HG02870 (cell line): ENCODE results near the gene FASLG.
"Not testable (repeated sequence)": the region's sequence is repeated elsewhere in the genome, so short reads cannot be mapped to it uniquely, and the experiment has no call there.

ENCODE experiments used
- ATAC-seq: cut with Tn5 transposase; IDR thresholded peaks from one replicate; pipeline ENCODE4 v1.9.1; 2021; ENCODE audit warnings: mild to moderate bottlenecking, moderate library complexity; ENCODE audit not compliant: unreplicated experiment

Gene FASLG

DNA sequence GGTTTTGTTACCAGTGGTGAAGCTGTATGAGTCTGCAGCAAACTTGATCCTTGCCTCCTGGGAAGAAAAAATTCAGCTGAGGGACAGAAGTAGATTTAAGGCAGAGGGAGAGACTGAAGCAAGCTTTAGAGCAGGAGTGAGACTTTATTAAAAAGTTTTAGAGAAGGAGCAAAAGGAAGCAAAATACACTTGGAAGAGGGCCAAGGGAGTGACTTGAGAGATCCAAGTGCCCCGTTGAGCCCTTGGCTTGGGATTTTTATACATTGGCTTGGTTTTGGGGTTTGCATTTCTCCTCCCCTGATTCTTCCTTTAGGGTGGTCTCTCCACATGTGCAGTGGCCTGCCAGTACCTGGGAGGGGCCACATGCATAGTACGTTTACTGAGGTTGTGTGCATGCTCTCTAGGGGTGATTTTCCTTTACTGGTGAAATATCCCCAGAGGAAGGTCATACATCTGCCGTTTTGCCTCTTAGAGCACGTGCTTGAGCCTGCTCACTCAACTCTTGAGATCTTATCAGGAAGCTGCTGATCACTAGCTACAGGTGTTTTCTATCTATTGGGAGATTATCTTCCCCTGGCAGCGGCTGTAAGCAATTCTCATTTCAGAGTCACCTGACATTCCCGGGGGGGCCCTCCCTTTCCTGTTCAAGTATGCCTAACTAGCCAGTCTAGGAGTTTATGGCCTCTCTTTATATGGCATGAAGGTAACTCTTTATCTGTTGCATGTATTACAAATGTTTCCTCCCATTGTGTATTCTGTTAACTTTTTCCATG, 20.3 kb downstream of the FASLG start:
- no peak for ATAC-seq

- no peak for ATAC-seq
Measured at GRCh38 chr1:172680244-172680643, 21.3 kb downstream of the FASLG start.

DNA sequence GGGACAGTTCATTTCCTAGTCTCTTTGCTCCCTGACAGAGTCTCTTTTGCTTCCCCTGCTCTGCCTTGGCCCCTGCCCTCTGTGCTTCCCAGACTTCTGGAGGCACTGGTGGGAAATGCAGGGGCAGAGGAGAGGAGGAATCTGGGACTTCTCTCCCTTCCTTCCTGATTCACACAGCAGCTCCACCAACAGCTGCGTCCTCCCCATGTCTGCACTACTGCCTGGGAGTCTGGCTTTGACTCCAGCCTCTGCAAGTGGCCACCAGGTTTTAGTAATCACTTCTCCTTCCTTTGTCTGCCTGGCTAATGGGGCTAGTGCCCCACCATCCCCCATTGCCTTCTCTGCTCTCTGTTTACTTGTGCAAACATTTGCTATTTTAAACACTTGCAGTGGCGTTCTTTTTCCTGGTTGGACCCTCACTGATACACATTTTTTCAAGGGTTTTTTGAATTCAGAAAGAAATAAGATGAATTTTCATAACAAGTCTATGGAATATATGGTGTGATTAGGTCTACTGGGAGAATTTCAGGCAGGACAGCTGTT, 21.9 kb downstream of the FASLG start:
- no peak for ATAC-seq

DNA sequence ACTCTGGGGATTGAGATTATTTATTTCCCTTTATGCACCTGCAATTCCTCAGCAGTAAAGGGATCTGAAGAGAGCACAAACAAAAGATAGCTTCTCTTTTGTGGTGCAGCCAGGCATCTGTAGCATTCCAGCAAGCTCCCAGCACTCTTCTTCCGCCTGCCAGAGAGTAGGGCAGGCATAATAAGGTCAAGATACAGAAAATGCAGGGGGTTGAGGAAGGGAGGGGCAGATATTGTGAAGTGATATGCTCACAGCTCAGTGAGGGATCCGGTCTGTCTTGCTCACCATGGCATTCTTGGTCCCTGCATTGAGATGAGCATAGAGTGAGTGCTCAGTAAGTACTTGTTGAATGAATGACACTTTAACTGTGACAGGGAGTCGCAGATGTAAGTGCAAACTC, 23.9 kb downstream of the FASLG start:
- ATAC-seq, result no peak

DNA sequence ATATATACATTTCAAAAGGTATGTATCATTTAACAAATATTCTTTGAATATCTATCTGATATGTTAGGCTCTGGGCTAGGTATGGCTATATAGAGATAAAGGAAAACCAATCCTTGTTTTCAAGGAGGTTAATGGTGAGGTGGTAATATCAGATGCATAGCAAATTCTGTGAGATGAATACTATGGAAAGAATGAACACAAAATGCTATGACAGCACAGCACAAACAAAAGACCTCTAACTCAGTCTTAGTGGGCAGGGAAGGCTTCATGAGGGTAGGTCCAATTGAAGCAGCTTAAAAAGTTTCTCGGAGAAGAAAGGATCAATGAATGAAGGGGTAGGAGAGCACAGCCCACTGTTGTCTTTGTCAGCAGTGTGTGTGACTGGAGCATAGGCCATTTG, 27.2 kb downstream of the FASLG start:
- no peak for ATAC-seq

DNA sequence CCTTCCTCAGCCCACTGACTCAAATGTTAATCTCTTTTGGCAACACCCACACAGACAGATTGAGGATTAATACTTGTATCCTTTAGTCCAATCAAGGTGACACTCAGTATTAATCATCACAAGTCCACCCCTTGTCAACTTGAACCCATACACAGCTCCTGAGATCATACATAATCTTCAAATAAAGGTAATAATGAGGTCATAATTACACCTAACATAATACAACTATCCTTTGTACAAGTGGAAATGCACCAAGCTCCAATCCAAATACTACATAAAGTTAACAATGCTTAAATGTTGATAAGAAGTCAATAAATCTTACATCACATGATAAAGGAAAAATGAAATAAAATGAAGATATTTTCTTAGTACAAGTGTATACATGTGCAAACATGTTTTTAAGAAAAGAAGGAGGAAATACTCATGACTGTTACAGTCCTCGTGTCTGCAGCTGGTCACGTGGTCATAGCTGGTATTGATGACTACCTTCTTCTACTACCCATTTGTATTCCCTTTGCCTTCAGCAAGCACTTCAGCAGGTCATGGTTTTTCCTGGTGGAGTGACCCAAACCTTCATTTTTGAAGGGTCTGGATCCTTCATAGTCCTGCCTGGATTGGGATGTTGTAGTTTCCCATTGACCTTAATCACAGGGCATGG, 29.7 kb downstream of the FASLG start:
- ATAC-seq, result not testable (repeated sequence)

DNA sequence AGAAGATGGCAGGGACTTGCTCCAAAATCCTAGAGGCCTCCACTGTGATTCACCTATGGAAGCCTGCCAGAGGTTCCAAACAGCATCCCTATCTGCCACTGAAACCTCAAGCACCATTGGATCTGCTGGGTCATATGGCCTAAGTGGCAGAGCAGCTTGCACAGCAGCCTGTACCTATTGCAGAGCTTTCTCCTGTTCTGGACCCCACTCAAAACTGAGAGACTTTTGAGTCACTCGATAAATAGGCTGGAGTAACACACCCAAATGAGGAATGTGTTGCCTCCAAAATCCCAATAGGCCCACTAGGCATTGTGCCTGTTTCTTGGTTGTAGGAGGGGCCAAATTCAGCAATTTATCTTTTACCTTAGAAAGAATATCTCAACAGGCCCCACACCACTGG, 32.0 kb downstream of the FASLG start:
- not testable (repeated sequence) for ATAC-seq

- no peak for ATAC-seq
Measured at GRCh38 chr1:172697534-172698002, 38.7 kb downstream of the FASLG start.

GRCh38 chr1:172698224-172698623, 39.3 kb downstream of the FASLG start:
- no peak for ATAC-seq

DNA sequence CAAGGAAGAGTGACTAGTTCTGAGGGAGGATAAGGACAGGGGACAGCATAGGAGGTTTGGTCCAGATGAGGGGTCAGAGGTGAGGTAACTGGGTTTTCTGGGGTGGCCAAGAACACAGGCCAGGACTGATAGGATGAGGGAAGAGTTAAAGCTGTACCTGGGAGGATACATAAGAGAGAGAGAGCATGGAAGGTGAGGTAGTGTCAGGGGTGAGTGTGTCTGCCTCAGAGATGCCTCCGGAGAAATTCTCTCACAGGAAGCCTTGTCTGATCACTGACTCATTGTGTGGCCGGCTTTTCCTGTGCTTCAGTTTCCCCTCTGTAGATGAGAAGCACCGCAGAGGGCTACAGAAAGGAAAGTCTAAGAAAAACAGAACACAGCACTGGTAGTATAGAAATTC, 40.2 kb downstream of the FASLG start:
- peak; percentile 82 for ATAC-seq

GRCh38 chr1:172699695-172700227, 40.9 kb downstream of the FASLG start:
- no peak for ATAC-seq

DNA sequence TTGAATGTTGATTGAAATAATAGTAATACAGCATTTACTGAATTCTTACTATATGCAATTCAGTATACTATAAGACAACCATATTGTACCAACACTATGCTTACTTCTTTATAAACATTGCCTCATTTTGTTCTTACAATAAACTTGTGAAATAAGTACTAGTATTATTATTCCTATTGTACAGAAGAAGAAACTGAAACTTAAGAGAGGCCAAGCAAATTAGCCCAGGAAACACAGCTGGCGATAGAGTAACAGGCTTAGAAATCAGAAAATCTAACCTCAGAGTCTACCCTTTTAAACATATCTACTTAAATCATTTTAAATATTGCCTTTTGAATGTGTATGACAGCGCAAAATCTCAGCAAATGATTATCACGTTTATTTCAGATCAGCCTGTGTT, 41.7 kb downstream of the FASLG start:
- no peak for ATAC-seq

- ATAC-seq, result no peak
Measured at GRCh38 chr1:172704001-172704400, 45.1 kb downstream of the FASLG start.

- no peak for ATAC-seq
Measured at GRCh38 chr1:172704420-172705210, 45.7 kb downstream of the FASLG start.

- no peak for ATAC-seq
Measured at GRCh38 chr1:172708452-172708851, 49.5 kb downstream of the FASLG start.

GRCh38 chr1:172711558-172711957, 52.7 kb downstream of the FASLG start:
- no peak for ATAC-seq

GRCh38 chr1:172713466-172713865, 54.6 kb downstream of the FASLG start:
- ATAC-seq, result no peak
